GM18502 (cell line): ENCODE data around the gene MGME1.
"Not testable (repeated sequence)": the region's sequence is repeated elsewhere in the genome, so short reads cannot be mapped to it uniquely, and the experiment has no call there.

Experiments used
- ATAC-seq: cut with Tn5 transposase; IDR thresholded peaks from one replicate; pipeline ENCODE4 v1.9.1; 2021; ENCODE audit warnings: mild to moderate bottlenecking; ENCODE audit not compliant: unreplicated experiment, poor library complexity

MGME1 gene

DNA sequence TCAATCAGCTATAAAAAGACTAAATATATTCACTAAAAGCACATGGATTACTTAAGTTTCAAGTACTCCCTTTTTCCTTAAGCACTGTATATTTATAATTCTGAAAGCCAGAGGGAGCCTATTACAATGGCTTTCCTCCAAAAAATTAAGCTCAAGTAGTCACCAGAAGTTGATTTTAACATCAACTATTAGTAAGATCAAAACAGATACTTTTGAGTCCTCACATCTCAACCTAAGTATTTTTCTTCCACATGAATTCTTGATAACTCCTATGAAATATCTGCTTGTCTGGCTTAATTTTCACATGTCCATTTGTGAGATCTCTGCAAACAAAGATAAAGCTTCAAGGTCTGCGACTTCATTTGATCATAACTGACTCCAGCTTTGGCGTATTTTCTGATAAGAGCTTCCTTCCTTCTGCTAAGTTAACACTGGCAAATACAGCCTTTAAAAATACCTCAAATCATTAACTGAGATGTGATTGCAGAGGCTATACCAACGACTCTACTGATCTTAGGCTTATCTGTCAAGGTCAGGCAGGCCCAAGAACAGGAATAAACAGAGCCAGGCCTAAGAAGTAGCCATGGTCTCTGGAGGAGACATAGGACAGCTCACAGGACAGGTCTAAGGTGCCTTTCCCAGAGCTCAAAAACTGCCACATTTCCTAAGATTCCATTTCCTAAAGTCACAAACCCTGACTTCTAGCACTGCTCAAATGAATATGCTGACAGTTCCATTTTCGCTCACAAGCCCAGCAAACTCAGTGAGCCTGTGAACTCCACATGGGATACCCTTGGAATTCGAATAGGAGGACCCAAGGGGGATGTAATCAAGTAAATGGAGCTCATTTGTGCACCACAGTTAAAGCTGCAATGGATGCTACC, 10.2 kb upstream of the MGME1 start:
- no peak for ATAC-seq

DNA sequence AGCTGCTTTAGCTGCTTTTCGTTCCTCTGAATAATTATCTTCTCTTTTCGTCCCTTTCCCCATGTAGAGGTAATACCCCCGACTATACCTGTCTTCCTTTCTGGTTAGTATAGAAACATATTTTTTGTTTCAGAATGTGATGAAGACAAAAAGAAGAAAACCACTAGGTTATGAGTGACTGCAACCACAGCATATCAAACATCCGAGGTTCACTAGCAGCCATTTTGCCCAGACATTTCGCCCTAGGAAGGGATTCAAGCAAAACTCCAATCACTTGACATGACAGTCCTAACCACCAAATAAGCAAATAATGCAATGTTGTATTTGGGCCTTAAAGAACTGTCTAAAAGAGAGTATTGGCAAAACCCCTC, 9.6 kb upstream of the MGME1 start:
- no peak for ATAC-seq

DNA sequence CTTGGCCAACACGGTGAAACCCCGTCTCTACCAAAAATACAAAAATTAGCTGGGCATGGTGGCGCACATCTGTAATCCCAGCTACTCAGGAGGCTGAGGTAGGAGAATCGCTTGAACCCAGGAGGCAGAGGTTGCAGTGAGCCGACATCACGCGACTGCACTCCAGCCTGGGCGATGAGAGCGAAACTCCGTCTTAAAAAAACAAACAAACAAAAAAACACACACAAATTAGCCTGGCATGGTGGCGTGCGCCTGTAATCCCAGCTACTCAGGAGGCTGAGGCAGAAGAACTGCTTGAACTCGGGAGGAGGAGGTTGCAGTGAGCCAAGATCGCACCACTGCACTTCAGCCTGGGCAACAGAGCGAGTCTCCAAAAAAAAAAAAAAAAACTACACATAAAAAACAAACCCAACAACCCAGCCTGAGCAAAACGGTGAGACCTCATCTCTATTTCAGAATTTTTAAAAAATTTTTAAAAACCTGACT, 8.4 kb upstream of the MGME1 start:
- not testable (repeated sequence) for ATAC-seq

DNA sequence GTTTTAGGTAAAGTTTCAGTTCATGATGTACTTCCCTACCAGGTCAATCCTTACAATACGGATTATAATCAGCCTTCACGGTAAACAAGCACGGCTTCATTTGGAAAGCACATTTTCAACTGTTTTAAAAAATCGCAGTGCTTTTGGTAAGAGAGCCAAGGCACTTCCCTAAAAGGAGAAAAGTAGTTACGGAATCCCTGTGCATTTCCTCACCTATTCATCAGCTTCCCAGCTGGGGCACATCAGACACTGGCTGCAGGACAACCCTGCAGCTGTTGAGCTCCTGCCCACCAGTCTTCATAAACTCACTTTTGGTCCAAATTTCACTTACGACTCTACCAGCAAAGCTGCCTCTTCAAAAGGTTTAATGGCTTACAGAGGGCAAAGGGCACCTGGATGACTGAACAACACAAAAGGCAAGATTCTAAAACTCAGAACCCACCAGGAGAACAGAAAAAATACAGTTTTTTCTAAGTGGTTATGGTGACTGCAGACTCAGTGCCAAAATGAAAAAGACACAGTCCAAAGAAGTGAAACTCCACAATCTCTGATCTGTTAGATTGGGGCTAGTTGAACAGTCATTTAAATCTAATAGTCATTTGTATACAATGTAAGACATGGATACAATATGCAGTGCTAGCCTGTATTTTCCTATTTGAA, 7.8 kb upstream of the MGME1 start:
- peak; percentile 33 for ATAC-seq

DNA sequence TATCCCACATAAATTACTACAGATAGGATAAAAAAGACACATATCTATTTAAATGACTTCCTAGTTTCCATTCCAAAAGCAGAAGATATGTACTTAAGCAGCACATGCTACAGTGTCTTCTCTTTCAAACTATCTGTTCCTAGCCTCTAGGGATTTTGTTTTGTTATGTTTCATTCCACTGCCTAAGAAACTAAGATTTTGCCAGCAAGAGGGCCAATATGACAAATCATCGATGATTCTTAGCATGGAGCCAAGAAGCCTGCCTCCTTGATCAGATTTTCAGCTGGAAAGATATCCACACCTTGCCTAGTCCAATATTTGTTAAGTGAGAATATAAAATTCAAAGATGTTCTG, 7.3 kb upstream of the MGME1 start:
- ATAC-seq: no peak

DNA sequence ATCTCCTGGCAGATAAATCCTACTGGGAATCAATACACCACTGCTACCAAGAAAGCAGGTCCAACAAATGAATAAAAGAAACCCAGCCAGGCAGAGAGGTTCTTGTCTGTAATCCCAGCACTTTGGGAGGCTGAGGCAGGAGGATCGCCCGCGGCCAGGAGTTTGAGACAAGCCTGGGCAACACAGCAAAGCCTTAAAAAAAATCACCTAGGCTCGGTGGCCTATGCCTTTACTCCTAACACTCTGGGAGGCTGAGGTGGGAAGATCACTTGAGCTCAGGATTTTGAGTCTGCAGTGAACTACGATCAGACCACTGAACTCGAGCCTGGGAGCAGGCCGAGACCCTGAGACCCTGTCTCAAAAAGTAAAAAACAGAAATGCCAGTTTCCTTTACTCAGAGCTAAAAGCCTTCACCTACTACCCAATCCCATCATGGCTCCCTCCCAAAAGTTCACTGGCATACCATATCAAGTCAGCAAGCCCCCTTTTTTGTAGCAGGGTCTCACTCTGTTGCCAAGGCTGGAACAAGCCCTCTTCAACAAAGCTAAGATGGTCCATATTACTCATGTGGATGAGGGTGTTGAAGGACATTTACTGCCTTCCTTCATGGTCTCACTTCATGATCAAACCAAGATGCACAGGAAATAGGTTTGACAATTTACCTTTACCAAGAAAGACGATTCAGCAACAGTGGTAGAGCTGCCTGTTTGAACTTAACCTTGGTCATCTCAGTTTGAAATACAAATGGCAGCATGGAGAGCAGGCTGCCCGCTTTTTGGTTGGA, 5.5 kb upstream of the MGME1 start:
- ATAC-seq: no peak

DNA sequence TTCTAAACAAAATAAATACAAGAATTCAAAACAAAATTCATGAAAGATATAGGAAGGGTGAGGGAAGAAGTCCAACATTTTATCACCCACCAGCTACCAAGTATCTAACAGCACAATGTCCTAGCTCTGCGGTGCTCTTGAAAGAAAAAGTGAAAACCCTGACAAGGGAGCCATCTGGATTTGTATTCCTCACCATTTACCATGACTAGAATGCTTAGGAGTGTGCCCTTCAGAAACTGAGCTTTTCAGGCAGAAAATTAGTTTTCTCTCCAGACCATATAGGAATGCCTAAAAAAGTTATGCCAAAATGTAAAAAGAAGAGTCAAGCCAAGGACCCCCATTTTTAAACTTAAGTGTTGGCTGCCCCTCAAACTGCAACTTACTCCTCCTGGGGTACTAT, 4.7 kb upstream of the MGME1 start:
- ATAC-seq: no peak

DNA sequence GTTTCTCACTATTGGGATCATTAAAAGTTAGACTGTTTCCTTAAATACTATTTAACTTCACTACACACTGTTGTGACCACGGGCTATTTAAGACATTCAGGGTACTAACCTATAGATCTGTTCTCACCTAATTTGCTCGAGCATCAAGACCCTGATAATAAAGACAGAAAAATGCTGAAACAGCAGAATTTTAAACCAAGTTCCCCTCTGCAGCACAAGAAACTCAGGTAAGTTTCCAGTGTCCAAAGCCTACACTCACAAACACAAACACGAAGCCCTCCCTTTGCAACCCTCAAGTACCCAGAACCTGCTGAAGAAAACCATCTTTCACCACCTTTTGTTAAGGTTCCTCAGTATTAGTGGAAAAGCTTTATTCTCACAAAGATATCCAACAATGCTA, 4.2 kb upstream of the MGME1 start:
- no peak for ATAC-seq

DNA sequence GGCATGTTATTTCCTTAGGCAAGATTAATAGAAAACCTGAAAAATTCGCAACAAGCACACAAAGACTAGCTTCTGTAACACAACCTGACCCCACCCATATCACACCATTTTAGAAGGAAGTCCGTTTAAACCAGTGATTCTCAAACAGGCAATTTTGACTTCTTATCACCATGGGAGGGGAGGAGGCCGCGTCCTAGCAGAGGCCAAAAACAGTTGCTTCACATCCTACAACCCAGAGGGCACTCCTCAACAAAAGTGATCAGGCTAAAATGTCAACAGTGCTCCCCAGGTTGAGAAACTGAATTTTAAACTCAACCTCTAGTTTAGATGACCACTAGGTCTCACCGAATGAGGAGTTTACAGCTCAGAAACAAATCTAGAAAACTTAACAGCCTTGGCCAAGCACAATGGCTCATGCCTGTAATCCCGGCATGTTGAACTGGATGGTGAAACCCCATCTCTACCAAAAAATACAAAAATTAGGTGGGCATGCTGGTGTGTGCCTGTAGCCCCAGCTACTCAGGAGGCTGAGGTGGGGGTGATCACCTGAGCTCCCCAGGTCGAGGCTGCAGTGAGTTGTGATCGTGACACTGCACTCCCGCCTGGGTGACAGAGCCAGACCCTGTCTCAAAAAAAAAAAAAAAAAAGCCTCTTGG, 3.6 kb upstream of the MGME1 start:
- ATAC-seq: no peak

DNA sequence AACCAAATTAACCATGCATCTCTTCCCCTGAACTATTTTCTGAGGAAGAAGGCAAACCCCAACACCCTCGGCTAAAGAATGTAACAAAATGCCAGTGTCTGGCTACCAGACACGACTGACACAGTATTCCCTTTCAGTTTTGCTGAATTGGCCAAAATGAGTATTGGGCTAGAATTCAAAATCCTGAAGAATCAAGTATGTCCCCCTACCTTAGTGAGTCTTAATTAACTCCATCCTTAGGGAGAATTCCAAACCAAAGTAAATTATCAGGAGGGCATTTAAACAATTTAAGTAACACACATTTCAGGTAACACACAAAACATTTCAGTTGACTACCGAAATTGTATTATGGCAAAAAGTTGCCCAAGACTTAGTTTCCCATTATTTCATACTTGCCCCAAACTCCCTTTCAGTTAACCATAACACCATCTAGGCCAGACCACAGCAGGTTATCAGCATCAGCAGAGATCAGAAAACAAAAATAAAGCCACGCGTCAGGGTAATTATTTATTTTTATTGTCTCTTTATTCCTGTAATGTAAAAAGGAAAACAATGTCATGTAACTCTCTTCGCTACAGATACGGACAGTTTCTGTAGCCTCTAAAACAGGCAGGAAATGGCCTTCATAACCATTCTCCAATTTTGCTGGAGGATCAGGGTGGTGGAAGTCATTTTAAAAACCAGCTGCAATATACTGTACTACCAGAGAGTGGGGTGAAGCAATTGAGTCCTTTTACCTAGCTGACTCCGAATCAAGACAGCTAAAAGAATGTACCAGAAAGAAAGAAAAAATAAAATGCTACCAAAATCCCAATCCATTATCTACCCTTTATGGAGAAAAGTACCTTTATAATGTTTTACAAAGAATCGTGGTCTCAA, 2.1 kb upstream of the MGME1 start:
- ATAC-seq: no peak

DNA sequence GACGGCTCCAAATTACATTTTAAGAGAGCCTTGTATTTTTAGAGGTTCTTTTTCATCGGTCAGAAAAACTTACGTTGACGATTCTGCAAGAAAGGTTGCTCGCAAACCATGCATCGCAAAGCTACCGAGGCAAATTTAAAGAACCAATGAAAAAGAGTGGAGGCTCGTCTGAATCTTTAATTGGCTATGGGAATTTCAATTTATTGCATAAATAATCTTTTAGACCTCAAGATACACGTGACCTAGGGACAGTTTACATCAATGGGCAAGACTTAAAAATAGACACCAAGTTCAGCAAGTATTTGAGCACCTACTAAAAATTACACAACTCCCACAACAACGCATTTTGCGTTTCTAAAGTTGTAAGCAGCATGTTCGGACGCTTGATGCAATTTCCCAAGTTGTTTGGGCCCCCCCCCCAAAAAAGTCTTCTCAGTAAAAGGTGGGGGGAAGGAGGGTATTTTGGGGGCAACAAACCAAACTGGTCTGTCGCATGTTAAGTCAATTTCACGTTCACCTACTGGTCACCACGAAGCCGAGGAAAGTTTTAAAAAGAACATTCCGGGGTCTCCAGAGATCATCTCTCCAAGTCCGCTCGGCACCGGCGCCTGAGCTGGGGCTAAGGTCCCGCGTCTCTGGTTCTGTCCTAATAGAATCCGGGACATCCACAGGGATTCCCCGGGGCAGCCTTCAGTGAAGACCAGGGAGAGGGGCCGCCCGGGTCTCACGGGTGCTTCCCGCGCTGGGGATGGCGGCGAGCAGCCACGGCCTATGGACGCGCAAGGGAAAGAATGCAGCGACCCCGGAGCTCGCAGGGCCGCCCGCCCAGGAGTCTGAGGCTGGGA, 1.1 kb upstream of the MGME1 start:
- peak; percentile 1 for ATAC-seq

DNA sequence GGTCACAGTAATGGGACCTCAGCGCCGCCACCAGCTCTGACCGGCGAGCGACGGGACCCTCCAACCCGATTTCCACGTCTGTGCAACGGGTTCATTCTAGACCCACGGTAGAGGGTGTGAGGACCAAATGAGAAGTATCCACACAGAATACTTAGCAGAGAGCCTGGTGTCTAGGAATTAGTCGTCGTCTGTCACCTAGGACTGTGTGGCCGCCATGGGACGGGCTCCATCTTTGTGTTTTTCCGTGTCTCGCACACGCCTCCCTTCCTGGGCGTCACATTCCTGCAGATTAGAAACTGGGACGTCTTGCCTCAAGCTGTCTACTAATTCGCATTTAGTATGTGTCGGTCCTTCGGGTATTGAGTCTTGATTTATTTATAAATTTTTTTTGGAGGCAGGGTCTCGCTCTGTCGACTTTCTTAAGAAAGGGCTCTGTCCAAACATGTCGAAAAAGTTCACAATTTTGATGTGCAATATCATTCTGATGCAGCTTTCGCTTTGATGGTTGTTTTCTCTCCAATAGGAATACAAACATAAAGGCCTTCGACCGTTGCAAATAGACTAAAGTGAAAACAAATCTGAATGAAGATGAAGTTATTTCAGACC, 563 bp downstream of the MGME1 start:
- peak; percentile 15 for ATAC-seq

DNA sequence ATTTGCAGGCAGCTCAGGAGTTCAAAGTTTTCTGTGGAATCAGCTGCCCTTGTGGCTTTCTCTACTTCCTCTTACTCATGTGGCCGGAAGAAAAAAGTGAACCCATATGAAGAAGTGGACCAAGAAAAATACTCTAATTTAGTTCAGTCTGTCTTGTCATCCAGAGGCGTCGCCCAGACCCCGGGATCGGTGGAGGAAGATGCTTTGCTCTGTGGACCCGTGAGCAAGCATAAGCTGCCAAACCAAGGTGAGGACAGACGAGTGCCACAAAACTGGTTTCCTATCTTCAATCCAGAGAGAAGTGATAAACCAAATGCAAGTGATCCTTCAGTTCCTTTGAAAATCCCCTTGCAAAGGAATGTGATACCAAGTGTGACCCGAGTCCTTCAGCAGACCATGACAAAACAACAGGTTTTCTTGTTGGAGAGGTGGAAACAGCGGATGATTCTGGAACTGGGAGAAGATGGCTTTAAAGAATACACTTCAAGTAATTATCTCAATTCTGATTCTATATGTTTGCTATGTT, 1.1 kb downstream of the MGME1 start:
- ATAC-seq: no peak

DNA sequence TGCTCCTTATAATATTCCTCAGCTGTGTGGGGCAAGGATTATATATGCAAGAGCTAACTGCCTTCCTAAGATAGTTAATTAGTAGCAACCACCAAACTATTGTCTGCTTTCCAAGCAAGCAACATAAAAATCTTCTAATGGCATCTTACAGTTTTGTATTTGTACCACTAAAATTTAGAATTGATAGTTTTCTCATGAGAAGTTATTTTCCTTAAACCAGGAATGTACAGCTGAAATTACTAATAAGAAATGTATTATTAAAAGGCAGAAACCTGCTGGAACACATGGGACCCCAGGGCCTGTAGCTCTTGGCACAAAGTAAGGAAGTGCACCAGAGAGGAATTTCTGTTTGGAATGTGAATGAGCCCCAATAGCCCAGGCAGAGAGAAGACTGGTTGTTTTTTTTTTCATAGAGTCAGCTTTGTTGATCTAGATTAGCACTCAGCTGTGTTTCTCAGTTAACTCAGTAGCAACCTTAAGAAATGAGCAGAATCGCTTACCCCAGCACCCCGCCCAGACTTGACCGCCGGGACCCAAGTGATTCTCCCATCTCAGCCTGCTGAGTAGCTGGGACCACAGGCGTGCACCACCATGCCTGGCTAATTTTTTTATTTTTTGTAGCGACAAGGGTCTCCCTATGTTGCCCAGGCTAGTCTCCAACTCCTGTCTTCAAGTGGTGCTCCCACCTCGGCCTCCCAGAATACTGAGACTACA, 2.6 kb downstream of the MGME1 start:
- ATAC-seq: no peak

DNA sequence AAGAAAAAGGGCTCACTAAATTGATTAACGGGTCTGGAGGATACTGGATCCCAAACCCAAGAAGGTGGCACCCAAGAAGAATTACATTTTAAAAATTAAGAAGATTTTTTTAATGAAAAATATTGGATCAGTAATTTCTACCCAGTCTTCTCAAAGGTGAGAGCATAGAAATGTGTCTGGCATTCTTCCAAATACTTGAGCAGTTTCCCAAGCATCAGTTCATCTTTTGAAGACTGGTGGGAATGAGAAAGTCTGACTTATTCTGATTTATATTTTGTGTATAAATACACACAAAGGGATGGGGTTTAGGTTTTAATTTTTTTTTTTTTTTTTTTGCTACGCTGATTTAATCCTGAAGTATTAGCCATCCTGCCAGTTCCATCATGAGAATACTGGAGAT, 3.3 kb downstream of the MGME1 start:
- ATAC-seq: no peak

DNA sequence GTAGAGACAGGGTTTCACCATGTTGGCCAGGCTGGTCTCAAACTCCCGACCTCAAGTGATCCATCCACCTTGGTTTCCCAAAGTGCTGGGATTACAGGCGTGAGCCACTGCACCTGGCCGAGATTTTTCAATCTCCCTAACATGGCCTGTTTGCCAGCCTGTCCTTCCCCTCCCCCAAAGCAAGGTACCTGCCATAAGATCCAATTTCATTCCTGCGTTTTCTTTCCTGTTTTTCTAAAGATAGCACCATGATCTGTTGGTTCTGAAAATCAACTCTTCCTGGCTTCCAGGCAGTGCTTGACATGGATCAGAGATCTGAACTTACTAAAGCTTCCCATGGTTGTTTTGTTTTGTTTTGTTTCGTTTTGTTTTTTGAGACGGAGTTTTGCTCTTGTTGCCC, 7.5 kb downstream of the MGME1 start:
- no peak for ATAC-seq

DNA sequence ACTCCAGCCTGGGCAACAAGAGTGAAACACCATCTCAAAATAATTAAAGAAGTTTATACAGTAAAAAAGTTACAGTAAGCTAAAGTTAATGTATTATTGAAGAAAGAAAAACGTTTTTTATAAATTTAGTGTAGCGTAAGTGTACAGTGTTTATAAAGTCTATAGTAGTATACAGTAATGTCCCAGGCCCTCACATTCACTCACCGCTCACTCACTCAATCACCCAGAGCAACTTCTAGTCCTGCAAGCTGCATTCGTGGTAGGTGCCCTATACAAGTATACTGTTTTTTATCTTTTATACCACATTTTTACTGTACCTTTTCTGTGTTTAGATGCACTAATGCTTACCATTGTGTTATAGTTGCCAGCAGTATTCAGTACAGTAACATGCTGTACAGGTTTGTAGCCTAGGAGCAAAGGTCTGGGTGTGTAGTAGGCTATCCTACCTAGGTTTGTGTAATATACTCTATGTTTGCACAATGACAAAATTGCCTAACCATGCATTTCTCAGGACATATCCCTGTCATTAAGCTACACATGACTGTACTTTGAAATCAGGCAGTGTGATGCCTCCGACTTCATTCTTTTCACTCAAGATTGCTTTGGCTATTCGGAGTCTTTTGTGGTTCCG, 16.7 kb downstream of the MGME1 start:
- no peak for ATAC-seq
